Breast epithelium (tissue), 3 donors: ENCODE results near the gene SLC38A10.

Experiments used
- POLR2A ChIP-seq: fragments of 450-650 bp; IDR thresholded peaks from one replicate; pipeline ENCODE4 v1.6.1; 2016; ENCODE audit warnings: antibody characterized with exemption, mild to moderate bottlenecking, moderate library complexity
- POLR2AphosphoS5 ChIP-seq, 3 donors: sonication (generic); formaldehyde crosslinking; IDR thresholded peaks; one replicate each; pipeline ENCODE4 v1.6.1; 2017; ENCODE audit warnings: antibody characterized with exemption in 3 of 3
- TF ChIP-seq, protein P1 (sequence below), 3 donors: fragments of 450-650 bp; IDR thresholded peaks; one replicate each; pipeline ENCODE4 v1.5.1; 2016 to 2017; ENCODE audit warnings: antibody characterized with exemption in 3 of 3, mild to moderate bottlenecking in 3 of 3, moderate library complexity in 3 of 3

DNA sequence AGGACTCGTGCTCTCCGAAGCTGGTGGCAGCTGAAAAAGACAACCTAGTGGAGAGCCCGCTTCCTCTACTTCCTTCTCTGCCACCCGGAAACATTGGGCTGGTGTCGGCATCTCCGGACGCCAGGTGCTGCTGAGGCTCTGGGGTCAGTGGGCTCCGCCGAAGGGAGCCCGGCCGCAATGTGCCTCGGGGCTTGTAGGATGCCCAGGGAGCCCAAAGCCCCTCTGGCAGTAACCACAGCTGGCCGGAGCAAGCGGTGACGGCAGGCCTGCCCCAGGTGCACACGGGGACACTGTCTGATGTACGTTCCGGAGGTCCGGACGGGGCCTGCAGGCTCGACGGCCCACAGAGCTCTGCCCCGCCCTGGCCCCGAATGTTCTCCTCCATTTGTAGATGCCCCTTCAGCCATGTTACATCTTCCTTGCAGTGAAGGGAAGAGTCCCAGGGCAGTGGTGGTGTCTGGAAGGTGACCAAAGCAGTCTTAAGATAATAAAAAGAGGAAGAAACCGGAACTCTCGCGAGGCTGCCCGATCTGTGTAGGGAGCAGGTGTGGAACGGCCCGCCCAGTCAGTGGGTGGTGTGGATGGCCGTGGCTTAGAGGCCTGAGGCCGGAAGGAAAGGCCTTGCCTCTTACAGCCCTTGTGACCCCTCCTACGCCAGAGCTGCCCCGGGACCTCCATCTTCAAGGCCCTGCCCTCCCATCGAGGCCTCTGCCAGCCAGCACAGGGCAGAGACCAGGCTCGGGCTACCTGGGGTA is 33.3 kb downstream of the SLC38A10 start:
- TF ChIP-seq, protein P1, sequence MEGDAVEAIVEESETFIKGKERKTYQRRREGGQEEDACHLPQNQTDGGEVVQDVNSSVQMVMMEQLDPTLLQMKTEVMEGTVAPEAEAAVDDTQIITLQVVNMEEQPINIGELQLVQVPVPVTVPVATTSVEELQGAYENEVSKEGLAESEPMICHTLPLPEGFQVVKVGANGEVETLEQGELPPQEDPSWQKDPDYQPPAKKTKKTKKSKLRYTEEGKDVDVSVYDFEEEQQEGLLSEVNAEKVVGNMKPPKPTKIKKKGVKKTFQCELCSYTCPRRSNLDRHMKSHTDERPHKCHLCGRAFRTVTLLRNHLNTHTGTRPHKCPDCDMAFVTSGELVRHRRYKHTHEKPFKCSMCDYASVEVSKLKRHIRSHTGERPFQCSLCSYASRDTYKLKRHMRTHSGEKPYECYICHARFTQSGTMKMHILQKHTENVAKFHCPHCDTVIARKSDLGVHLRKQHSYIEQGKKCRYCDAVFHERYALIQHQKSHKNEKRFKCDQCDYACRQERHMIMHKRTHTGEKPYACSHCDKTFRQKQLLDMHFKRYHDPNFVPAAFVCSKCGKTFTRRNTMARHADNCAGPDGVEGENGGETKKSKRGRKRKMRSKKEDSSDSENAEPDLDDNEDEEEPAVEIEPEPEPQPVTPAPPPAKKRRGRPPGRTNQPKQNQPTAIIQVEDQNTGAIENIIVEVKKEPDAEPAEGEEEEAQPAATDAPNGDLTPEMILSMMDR (IDR thresholded peaks at IDR 0.05), result no peak
- TF ChIP-seq POLR2A (no peak), POLR2AphosphoS5 (IDR thresholded peaks at IDR 0.05) (no peak)
